SJCRH30 (cell line): ENCODE measurements around the gene OLIG1. TPM values are rescaled to one million over a fixed set of nuclear protein-coding genes. Genes with fewer than 3 reads are reported as not detected.

Experiments used
- DNase-seq, 2 experiments: peaks; one replicate each; pipeline ENCODE4 v3.0.0-alpha.2; 2015 to 2020
- H3K27ac ChIP-seq: fragments of 250-450 bp; sonication (Bioruptor Pico); 2 replicates; pipeline ENCODE4 v1.5.1; 2020; ENCODE audit warnings: mild to moderate bottlenecking, moderate library complexity
- H3K27me3 ChIP-seq: fragments of 250-450 bp; sonication (Bioruptor Pico); 2 replicates; pipeline ENCODE4 v1.5.1; 2020; ENCODE audit warnings: mild to moderate bottlenecking, moderate library complexity
- H3K36me3 ChIP-seq: fragments of 250-450 bp; sonication (Bioruptor Pico); 2 replicates; pipeline ENCODE4 v1.5.1; 2020; ENCODE audit warnings: mild to moderate bottlenecking, moderate library complexity
- H3K4me1 ChIP-seq: fragments of 250-450 bp; sonication (Bioruptor Pico); 2 replicates; pipeline ENCODE4 v1.5.1; 2020; ENCODE audit warnings: mild to moderate bottlenecking, moderate library complexity
- H3K4me3 ChIP-seq: fragments of 250-450 bp; sonication (Bioruptor Pico); 2 replicates; pipeline ENCODE4 v1.5.1; 2020; ENCODE audit warnings: mild to moderate bottlenecking, moderate library complexity
- H3K9me3 ChIP-seq: fragments of 250-450 bp; sonication (Bioruptor Pico); replicated peaks from 2 replicates; pipeline ENCODE4 v1.5.1; 2020; ENCODE audit warnings: mild to moderate bottlenecking, moderate library complexity
- total RNA-seq: library from RNA; depleted of rRNA; stranded (reverse); fragments of >200 nt; shearing (Covaris generic); gene quantifications from 2 replicates; pipeline ENCODE4 v1.2.3, GENCODE V29; 2014

The OLIG1 gene
- total RNA-seq, 1 experiment from 2014 or later: 2.9 TPM

- peaks cover 6% of the 10 kb centered on the region; the same call in 1 of the 2 replicates for H3K4me1 ChIP-seq
- no peak overlapping the region for H3K4me3 ChIP-seq
- H3K9me3 ChIP-seq: no peaks in the 10 kb centered on the region
- H3K36me3 ChIP-seq: peaks cover 10% of the 10 kb centered on the region
- DNase-seq: no peak
- H3K27me3 ChIP-seq: no peaks in the 10 kb centered on the region
- H3K27ac ChIP-seq: no peak overlapping the region
These were observed 42.3 kb upstream of the OLIG1 start for GRCh38 chr21:33027401-33028286.

DNA sequence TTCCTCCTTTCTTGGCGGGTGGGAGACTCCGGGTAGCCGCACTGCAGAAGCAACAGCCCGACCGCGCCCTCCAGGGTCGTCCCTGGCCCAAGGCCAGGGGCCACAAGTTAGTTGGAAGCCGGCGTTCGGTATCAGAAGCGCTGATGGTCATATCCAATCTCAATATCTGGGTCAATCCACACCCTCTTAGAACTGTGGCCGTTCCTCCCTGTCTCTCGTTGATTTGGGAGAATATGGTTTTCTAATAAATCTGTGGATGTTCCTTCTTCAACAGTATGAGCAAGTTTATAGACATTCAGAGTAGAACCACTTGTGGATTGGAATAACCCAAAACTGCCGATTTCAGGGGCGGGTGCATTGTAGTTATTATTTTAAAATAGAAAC lies 41.7 kb upstream of the OLIG1 start:
- Histone ChIP-seq H3K4me1 (peaks cover 6% of the 10 kb centered on the region; the same call in 1 of the 2 replicates), H3K4me3 (no peak overlapping the region)
- DNase-seq: no peak

DNA sequence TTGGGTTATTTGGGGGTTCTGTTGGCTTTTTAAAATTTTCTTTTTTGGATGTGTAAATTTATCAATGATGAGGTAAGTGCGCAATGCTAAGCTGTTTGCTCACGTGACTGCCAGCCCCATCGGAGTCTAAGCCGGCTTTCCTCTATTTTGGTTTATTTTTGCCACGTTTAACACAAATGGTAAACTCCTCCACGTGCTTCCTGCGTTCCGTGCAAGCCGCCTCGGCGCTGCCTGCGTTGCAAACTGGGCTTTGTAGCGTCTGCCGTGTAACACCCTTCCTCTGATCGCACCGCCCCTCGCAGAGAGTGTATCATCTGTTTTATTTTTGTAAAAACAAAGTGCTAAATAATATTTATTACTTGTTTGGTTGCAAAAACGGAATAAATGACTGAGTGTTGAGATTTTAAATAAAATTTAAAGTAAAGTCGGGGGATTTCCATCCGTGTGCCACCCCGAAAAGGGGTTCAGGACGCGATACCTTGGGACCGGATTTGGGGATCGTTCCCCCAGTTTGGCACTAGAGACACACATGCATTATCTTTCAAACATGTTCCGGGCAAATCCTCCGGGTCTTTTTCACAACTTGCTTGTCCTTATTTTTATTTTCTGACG lies 41.1 kb upstream of the OLIG1 start:
- Histone ChIP-seq H3K4me1 (peaks cover 6% of the 10 kb centered on the region; the same call in 1 of the 2 replicates), H3K9me3 (no peaks in the 10 kb centered on the region), H3K27me3 (no peaks in the 10 kb centered on the region), H3K36me3 (peaks cover 10% of the 10 kb centered on the region), H3K4me3 (no peak overlapping the region), H3K27ac (no peak overlapping the region)
- DNase-seq: no peak

More for the DNA sequence above, 41.7 kb upstream of the OLIG1 start:
- Histone ChIP-seq H3K36me3 (peaks cover 10% of the 10 kb centered on the region), H3K27me3 (no peaks in the 10 kb centered on the region), H3K27ac (no peak overlapping the region), H3K9me3 (no peaks in the 10 kb centered on the region)

GRCh38 chr21:33029385-33029921 lies 40.5 kb upstream of the OLIG1 start:
- no peak for DNase-seq
- H3K4me3 ChIP-seq: no peak overlapping the region
- H3K27ac ChIP-seq: no peak overlapping the region
- H3K4me1 ChIP-seq: peaks cover 6% of the 10 kb centered on the region; the same call in 1 of the 2 replicates
- H3K36me3 ChIP-seq: peaks cover 10% of the 10 kb centered on the region
- H3K27me3 ChIP-seq: no peaks in the 10 kb centered on the region
- no peaks in the 10 kb centered on the region for H3K9me3 ChIP-seq

DNA sequence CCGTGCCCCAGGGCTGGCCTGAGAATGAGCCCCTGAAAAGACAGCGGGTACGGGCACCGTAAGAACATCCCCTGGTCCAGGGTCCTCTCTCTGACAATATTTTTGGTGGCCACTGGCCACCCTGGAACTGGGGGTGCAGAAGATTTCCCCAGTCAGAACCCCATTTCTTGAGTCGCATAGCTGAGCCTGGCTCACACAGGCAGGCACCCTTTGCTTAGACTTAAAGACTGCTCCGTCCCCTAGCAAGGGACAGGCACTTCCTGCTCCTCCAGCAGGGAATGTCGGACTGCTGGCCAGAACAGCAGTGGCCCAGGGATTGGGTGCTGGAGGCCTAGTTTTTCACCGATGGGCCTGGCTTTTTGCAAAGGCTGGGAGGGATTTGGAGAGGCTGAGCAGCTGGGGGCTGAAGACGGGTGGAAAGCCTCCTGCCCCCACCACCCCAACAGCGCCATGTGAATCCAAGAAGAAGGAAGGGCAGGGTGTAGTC lies 39.9 kb upstream of the OLIG1 start:
- no peak overlapping the region for H3K27ac ChIP-seq
- peaks cover 7% of the 10 kb centered on the region for H3K4me1 ChIP-seq
- no peak for DNase-seq
- no peaks in the 10 kb centered on the region for H3K27me3 ChIP-seq
- H3K4me3 ChIP-seq: no peak overlapping the region
- peaks cover 10% of the 10 kb centered on the region for H3K36me3 ChIP-seq
- H3K9me3 ChIP-seq: no peaks in the 10 kb centered on the region

DNA sequence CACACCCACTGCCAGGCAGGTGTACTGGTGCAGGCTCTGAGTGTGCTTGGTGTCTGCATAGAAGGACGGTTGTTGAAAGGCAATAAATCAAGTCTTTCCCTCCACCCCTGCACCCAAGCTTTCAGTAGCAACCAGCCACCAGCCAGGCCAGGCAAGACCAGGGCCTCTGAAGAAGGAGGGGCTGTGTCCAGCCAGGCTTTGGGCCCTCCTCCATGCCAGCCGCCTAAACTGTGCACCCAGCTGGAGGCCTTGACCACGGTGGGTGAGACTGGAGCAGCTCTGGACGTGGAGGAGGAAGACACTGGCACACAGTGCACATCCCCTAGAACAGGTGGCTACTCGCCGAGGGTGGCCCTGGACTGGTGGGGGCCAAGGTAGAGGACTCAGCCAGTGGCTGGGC lies 39.3 kb upstream of the OLIG1 start:
- Histone ChIP-seq H3K9me3 (no peaks in the 10 kb centered on the region), H3K27ac (no peak overlapping the region), H3K4me1 (peaks cover 12% of the 10 kb centered on the region), H3K36me3 (peaks cover 10% of the 10 kb centered on the region), H3K27me3 (no peaks in the 10 kb centered on the region), H3K4me3 (no peak overlapping the region)
- DNase-seq: no peak

- H3K27ac ChIP-seq: no peak overlapping the region
- no peaks in the 10 kb centered on the region for H3K9me3 ChIP-seq
- DNase-seq: no peak
- H3K36me3 ChIP-seq: peaks cover 10% of the 10 kb centered on the region
- H3K27me3 ChIP-seq: no peaks in the 10 kb centered on the region
- H3K4me3 ChIP-seq: no peak overlapping the region
- peaks cover 17% of the 10 kb centered on the region for H3K4me1 ChIP-seq
These were observed 38.6 kb upstream of the OLIG1 start for GRCh38 chr21:33031152-33031911.

GRCh38 chr21:33032434-33033047 lies 37.4 kb upstream of the OLIG1 start:
- H3K27ac ChIP-seq: no peak overlapping the region
- no peak for DNase-seq
- H3K36me3 ChIP-seq: peaks cover 10% of the 10 kb centered on the region
- peaks cover 22% of the 10 kb centered on the region for H3K4me1 ChIP-seq
- H3K9me3 ChIP-seq: no peaks in the 10 kb centered on the region
- no peaks in the 10 kb centered on the region for H3K27me3 ChIP-seq
- H3K4me3 ChIP-seq: no peak overlapping the region

- Histone ChIP-seq H3K36me3 (peaks cover 7% of the 10 kb centered on the region), H3K27ac (no peak overlapping the region), H3K27me3 (no peaks in the 10 kb centered on the region), H3K4me3 (no peak overlapping the region), H3K9me3 (no peaks in the 10 kb centered on the region), H3K4me1 (peaks cover 22% of the 10 kb centered on the region)
- no peak for DNase-seq
These were observed 36.6 kb upstream of the OLIG1 start for GRCh38 chr21:33033094-33033951.

- Histone ChIP-seq H3K27me3 (no peaks in the 10 kb centered on the region), H3K4me3 (no peak overlapping the region), H3K36me3 (0 out of 2 replicates have a peak, but pooled peaks cover under 1% of the 10 kb centered on the region), H3K9me3 (no peaks in the 10 kb centered on the region), H3K27ac (no peak overlapping the region), H3K4me1 (peaks cover 23% of the 10 kb centered on the region)
- no peak for DNase-seq
These were observed 36.0 kb upstream of the OLIG1 start for GRCh38 chr21:33033961-33034413.

GRCh38 chr21:33035147-33035546 lies 34.8 kb upstream of the OLIG1 start:
- H3K4me3 ChIP-seq: no peak overlapping the region
- no peak overlapping the region for H3K27ac ChIP-seq
- DNase-seq: peak; percentile 43 to 48
- H3K36me3 ChIP-seq: no peaks in the 10 kb centered on the region
- no peaks in the 10 kb centered on the region; the same call in 1 of the 2 replicates for H3K9me3 ChIP-seq
- H3K27me3 ChIP-seq: no peaks in the 10 kb centered on the region
- peaks cover 33% of the 10 kb centered on the region for H3K4me1 ChIP-seq

DNA sequence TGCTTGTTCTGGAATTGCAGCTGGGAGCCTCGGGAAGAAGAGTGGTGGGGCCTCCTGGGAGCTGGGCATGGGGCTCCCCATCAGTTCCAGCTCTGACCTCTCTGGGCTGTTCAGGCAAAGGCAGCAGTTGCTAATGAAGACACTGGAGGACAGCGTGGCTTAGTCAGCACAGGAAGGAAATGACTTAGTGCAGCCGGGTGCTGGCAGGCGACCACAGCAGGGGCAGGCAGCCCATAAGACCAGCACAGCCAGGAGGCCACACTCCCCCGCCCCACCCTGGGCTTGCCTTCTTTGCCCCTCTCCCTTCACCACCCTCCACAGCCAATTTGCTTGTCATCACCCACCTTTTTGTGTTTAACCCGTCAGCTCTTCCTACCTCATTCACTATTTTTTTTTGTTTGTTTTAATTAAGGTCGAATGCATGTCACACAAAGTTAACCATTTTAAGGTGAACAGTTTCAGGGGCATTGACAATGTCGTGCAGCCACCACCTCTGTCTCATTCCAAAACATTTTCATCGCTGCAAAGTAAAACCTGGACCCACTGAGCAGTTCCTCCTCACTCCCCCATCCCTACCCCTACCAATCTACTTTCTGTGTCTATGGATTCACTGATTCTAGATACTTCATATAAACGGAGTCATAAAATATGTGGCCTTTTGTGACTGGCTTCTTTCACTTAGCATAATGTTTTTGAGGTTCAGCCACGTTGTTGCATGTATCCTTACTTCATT lies 33.3 kb upstream of the OLIG1 start:
- peak; percentile 47 to 62 for DNase-seq
- no peaks in the 10 kb centered on the region for H3K27me3 ChIP-seq

GRCh38 chr21:33037501-33037900 lies 32.4 kb upstream of the OLIG1 start:
- peaks cover 4% of the 10 kb centered on the region; the same call in 1 of the 2 replicates for H3K9me3 ChIP-seq
- H3K36me3 ChIP-seq: no peaks in the 10 kb centered on the region
- H3K27ac ChIP-seq: no peak overlapping the region
- H3K27me3 ChIP-seq: no peaks in the 10 kb centered on the region
- DNase-seq: no peak
- H3K4me3 ChIP-seq: no peak overlapping the region
- H3K4me1 ChIP-seq: peaks cover 41% of the 10 kb centered on the region

More for the DNA sequence above, 33.3 kb upstream of the OLIG1 start:
- Histone ChIP-seq H3K36me3 (no peaks in the 10 kb centered on the region), H3K27ac (peak overlapping the region; percentile 21), H3K9me3 (peaks cover 4% of the 10 kb centered on the region; the same call in 1 of the 2 replicates), H3K4me3 (no peak overlapping the region), H3K4me1 (peaks cover 33% of the 10 kb centered on the region)
